MG63 (cell line): ENCODE data around the gene WDR64. TPM values are rescaled to one million over a fixed set of nuclear protein-coding genes. Genes with fewer than 3 reads are reported as not detected.
"Not testable (repeated sequence)": the region's sequence is repeated elsewhere in the genome, so short reads cannot be mapped to it uniquely, and the experiment has no call there.

Source experiments
- DNase-seq: peaks from one replicate; pipeline ENCODE4 v3.0.0-alpha.2; 2020
- H3K27me3 ChIP-seq: fragments of 250-450 bp; sonication (Bioruptor Pico); 2 replicates; pipeline ENCODE4 v1.5.1; 2020; ENCODE audit warnings: mild to moderate bottlenecking, moderate library complexity
- H3K36me3 ChIP-seq: fragments of 250-450 bp; sonication (Bioruptor Pico); 2 replicates; pipeline ENCODE4 v1.5.1; 2020; ENCODE audit warnings: mild to moderate bottlenecking, moderate library complexity
- H3K4me3 ChIP-seq: fragments of 250-450 bp; sonication (Bioruptor Pico); 2 replicates; pipeline ENCODE4 v1.5.1; 2020; ENCODE audit warnings: mild to moderate bottlenecking, moderate library complexity
- H3K9me3 ChIP-seq: fragments of 250-450 bp; sonication (Bioruptor Pico); 2 replicates; pipeline ENCODE4 v1.5.1; 2020; ENCODE audit warnings: mild to moderate bottlenecking, moderate library complexity
- total RNA-seq: library from RNA; depleted of rRNA; stranded (reverse); fragments of >200 nt; shearing (Covaris generic); gene quantifications from 2 replicates; pipeline ENCODE4 v1.2.3, GENCODE V29; 2014; ENCODE audit warnings: low replicate concordance

The WDR64 gene
- total RNA-seq, 1 experiment from 2014 or later, result not detected

DNA sequence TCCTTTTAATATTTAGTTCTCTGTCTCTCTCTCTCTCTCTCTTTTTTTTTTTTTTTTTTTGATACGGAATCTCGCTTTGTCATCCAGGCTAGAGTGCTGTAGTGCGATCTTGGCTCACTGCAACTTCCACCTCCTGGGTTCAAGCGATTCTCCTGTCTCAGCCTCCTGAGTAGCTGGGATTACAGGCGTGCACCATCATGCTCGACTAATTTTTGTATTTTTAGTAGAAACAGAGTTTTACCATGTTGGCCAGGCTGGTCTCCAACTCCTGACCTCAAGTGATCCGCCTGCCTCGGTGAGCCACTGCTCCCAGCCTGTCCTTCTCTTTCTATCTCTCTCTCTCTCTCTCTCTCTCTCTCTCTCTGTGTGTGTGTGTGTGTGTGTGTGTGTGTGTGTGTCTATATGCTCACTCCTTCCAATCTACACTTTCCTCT, 83.4 kb downstream of the WDR64 start:
- H3K4me3 ChIP-seq, H3K9me3 ChIP-seq, H3K36me3 ChIP-seq: not testable (repeated sequence)

DNA sequence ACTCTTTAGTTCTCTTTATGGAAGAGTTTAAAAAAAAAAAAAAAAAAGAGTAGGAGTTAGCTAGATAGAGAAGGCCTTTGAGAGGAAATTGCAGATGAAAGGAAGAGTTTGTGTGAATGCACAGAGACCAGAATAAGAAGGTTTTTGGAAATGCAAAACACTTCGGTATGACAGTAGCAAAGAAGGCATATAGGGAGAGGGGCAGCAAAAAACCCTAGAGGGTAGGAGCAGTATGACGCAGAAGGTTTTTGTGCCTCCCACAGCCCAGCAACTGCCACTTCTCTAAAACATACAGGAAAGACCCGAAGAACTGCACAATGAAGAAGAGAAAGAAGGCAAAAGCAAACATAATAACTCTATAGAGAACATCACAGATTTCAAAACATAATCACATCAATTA, 84.3 kb downstream of the WDR64 start:
- DNase-seq, result no peak
- H3K9me3 ChIP-seq, result no peaks in the 10 kb centered on the region
- no peak overlapping the region for H3K4me3 ChIP-seq
- no peaks in the 10 kb centered on the region for H3K36me3 ChIP-seq
- H3K27me3 ChIP-seq, result peaks cover 17% of the 10 kb centered on the region

More for the DNA sequence above, 83.4 kb downstream of the WDR64 start:
- H3K27me3 ChIP-seq, result peaks cover 17% of the 10 kb centered on the region
- DNase-seq, result not testable (repeated sequence)

DNA sequence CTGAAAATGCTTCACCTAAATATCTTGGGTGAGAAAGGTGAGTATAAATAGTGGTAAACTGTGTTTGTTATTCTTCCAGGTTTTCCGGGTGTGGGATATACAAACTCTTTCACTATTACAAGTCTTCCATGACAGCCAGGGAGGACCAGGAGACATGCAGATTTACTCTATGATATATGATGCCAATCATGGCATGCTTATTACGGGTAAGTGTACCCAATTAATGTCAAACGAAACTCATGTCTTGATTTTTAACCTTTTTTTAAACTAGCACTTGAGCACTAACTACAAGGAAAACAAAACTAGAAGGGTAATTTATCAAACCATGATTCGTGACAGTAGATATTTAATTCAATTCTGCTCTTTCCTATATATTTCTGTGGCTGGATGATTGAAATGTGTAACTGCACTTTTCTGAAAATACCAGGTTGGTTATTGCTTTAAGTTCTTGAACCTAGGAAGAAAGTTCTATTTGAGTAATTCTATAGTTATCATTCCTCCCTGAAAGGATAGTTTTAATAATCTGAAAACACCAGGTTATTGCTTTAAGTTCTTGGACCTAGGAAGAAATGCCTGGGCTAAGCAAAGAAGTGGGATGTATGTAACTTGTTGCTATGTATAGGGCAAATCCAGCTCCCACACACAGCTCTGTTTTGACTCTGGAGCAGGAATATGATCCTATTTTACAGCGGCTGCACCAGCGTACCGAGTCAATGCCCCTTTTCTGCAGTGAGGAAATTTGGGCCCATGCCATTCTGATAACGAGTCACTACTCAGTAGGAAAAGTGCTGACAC, 86.4 kb downstream of the WDR64 start:
- peaks cover 12% of the 10 kb centered on the region for H3K27me3 ChIP-seq
- no peak for DNase-seq
- H3K36me3 ChIP-seq, result no peaks in the 10 kb centered on the region
- H3K4me3 ChIP-seq, result no peak overlapping the region
- H3K9me3 ChIP-seq, result no peaks in the 10 kb centered on the region

DNA sequence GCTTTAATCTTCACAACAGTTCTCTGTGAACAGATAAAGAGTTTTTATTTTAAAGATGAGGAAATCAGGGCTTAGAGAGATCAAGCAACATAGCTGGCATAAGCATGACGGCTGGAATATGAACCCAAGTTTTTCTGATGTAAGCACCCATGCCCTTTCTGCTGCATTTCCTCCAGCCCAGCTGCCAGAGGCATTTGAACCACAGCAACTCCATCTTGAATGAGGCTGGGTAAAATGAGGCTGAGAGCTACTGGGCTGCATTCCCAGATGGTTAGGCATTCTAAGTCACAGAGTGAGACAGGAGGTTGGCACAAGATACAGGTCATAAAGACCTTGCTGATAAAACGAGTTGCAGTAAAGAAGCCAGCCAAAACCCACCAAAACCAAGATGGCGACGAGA, 90.0 kb downstream of the WDR64 start:
- no peaks in the 10 kb centered on the region for H3K9me3 ChIP-seq

GRCh38 chr1:241744591-241744990, 92.5 kb downstream of the WDR64 start:
- H3K36me3 ChIP-seq, result no peaks in the 10 kb centered on the region
- no peaks in the 10 kb centered on the region for H3K27me3 ChIP-seq
- no peaks in the 10 kb centered on the region; the same call in 1 of the 2 replicates for H3K9me3 ChIP-seq
- no peak overlapping the region for H3K4me3 ChIP-seq
- DNase-seq, result no peak

More for the DNA sequence above, 90.0 kb downstream of the WDR64 start:
- no peak overlapping the region for H3K4me3 ChIP-seq
- H3K36me3 ChIP-seq, result no peaks in the 10 kb centered on the region
- no peak for DNase-seq
- peaks cover 5% of the 10 kb centered on the region; the same call in 1 of the 2 replicates for H3K27me3 ChIP-seq

DNA sequence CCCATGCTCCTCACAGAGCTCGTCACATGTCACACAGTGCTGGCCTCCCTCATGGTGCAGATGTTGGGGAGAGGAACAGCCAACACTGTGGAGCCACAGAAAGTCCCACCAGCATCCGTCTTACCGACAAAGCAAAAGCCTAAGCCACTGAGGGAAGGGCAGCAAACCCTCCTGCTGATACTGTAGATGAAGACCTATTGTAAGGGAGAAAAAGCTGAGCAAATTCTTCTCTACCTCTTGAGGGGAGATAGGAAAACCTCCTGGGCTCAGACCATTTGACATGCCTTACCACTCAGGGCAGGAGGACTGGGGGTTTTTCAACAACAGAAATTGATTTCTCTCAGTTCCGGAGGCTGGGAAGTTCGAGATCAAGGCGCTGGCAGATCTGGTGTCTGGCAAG, 95.9 kb downstream of the WDR64 start:
- no peak for DNase-seq
- Histone ChIP-seq H3K27me3 (no peaks in the 10 kb centered on the region), H3K4me3 (no peak overlapping the region), H3K36me3 (no peaks in the 10 kb centered on the region), H3K9me3 (no peaks in the 10 kb centered on the region; the same call in 1 of the 2 replicates)

DNA sequence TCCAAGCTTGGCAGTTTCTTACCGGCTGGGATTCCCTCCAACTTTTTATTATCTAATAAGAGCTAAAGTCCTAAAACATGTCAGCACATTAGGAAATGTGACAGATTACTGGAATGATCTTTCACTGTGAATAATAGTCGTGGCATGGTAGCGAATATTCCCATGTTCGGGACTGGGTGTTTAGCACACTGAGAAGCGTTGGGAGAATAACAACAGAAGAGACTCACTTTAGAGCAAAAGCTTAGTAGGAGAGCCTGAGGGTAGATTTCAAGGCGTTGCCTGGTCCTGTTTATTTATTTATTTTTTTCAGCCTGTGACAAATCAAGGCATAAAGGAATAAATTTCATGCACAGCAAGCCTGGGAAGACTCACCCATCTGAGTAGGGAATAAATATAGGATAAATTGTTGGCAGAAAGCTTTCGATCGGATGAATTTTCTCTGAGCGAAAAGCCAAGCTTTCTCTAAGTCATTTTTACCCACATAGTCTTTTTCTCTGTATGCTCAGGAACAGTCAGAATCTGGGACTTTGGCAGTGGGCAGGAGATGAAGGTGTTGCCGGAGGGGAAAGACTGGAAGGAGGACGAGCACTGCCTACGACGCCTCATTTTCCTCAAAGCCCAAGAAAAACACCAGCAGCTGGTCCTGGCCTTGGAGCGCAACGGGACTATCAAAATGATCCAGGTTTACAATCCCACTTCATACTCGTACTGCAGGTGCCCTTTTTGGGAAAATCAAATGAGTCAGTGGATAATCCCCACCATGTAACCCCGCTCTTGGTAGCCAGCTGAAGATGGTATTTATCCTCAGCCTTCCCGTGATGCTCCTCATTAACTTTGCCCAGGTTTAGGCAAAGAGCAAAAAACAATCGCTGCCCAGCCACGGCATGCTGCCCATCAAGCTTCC, 97.2 kb downstream of the WDR64 start:
- Histone ChIP-seq H3K27me3 (no peaks in the 10 kb centered on the region), H3K9me3 (no peaks in the 10 kb centered on the region; the same call in 1 of the 2 replicates), H3K4me3 (peak overlapping the region; percentile 41), H3K36me3 (no peaks in the 10 kb centered on the region)
- DNase-seq, result peak; percentile 18

- Histone ChIP-seq H3K36me3 (no peaks in the 10 kb centered on the region), H3K4me3 (no peak overlapping the region; the same call in 1 of the 2 replicates)
- DNase-seq, result no peak
Measured at GRCh38 chr1:241749945-241750695, 98.0 kb downstream of the WDR64 start.

DNA sequence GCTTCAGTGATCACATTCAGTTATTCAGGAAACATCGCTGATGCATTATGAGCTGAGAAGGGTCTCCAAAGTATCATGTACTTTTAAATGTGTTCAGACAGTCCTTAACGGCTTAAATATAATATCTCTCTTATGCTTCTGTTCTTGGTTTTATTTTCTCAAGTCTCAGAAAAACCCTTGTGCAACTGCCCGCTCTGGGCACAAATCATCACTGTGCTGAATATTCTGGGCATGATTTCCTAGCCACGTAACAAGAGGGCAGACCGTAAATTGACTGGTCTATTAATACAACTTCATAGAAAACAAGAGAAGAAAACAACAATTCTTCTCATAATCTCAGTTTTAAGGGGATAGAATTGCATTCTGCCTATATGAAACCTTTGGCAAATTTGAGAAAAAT, 99.4 kb downstream of the WDR64 start:
- no peak for DNase-seq
- no peak overlapping the region for H3K4me3 ChIP-seq
- no peaks in the 10 kb centered on the region for H3K36me3 ChIP-seq

More at GRCh38 chr1:241749945-241750695, 98.0 kb downstream of the WDR64 start:
- H3K9me3 ChIP-seq, result no peaks in the 10 kb centered on the region; the same call in 1 of the 2 replicates
- no peaks in the 10 kb centered on the region for H3K27me3 ChIP-seq

DNA sequence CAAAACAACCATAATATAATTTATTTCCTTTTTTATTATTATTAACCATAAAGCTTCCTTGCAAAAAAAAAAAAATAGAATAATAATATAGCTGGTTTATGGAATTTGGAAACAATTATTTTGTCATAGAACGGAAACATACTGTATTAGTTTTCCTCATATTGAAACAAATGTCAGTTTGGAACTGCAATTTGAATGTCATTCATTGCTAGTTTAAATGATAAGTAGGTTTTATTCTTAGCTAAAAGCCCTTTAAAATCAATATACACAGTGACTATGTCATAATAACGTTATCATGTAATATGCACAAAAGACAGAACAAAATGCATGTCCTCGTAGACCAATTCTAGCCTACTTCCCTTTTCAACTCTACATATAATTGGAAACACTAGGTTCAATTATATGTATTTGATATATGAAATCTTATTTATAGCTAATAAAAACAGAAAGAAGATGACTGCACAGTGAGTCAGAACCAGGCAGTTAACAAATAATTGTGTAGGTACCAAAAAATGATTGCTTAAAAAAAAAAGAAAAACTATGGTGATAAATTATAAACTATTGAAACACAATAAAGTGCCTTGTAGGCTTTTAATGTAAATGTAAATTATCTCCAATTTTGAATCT, 110.7 kb downstream of the WDR64 start:
- no peak for DNase-seq

More for the DNA sequence above, 99.4 kb downstream of the WDR64 start:
- H3K9me3 ChIP-seq, result no peaks in the 10 kb centered on the region; the same call in 1 of the 2 replicates
- no peaks in the 10 kb centered on the region for H3K27me3 ChIP-seq

DNA sequence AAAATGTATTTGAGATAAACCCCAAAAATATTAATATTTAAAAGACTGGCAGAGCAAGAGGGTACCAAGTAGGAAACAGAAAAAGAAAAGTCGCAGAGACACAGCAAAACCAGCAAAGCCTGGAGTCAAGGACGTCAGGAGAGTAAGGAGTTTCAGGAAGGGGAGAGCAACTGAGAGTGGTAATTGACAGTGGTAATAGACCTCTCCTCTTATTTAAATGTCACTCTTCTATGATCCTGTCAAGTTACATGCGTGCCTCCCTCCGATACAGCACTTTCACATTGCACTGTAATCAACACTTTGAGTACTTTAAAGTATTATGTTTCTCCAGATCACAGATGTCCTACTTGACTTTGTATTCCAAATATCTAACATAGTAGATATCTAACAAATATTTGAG, 113.3 kb downstream of the WDR64 start:
- no peak for DNase-seq
- Histone ChIP-seq H3K36me3 (no peaks in the 10 kb centered on the region), H3K4me3 (no peak overlapping the region), H3K27me3 (no peaks in the 10 kb centered on the region), H3K9me3 (peaks cover 3% of the 10 kb centered on the region; the same call in 1 of the 2 replicates)

More for the DNA sequence above, 110.7 kb downstream of the WDR64 start:
- Histone ChIP-seq H3K4me3 (no peak overlapping the region), H3K9me3 (peaks cover 3% of the 10 kb centered on the region; the same call in 1 of the 2 replicates), H3K36me3 (no peaks in the 10 kb centered on the region), H3K27me3 (no peaks in the 10 kb centered on the region)

DNA sequence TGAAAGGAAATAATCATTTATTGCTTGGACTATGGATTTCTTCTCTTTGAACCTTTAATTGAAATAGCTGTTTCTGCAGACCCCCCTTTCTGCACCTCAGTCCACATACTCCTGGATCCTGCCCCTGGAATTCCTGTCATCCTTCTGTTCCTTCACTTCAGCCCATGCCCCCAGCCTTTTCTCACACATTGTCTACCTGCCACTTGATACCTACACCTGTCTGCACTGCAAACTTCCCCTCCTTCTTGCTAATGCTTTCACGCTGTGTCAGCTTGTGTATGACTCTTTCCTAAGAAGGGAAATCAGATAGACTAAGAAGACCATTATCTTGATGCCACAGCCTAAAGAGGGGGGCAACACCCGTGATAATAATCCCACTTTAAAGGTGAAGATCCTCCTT, 115.7 kb downstream of the WDR64 start:
- no peak for DNase-seq
- H3K27me3 ChIP-seq, result no peaks in the 10 kb centered on the region
- H3K9me3 ChIP-seq, result no peaks in the 10 kb centered on the region
- no peaks in the 10 kb centered on the region for H3K36me3 ChIP-seq
- H3K4me3 ChIP-seq, result no peak overlapping the region

DNA sequence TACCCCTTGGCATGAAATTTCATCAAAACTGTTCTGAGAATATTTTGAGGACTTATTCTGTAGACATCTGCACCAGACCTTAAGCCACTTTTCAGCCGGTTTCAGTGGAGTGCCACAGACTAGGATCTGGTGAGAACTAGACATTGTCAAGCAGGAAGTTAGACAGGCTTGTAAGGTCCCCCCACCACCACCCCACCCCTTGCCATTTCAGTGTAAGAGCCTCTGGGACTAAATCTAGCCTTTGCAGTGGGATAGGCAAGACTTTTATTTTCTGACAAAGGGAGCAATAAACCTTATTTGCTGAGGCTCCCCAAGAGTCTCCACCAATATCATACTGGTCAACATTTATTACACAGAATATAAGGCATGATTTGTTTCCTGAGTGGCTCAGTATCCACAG, 118.0 kb downstream of the WDR64 start:
- no peak for DNase-seq
- no peaks in the 10 kb centered on the region for H3K9me3 ChIP-seq
- H3K36me3 ChIP-seq, result no peaks in the 10 kb centered on the region
- H3K4me3 ChIP-seq, result no peak overlapping the region
- H3K27me3 ChIP-seq, result no peaks in the 10 kb centered on the region

- H3K27me3 ChIP-seq, result no peaks in the 10 kb centered on the region
- H3K36me3 ChIP-seq, result no peaks in the 10 kb centered on the region
- DNase-seq, result no peak
- H3K9me3 ChIP-seq, result no peaks in the 10 kb centered on the region
- H3K4me3 ChIP-seq, result no peak overlapping the region
Measured at GRCh38 chr1:241771117-241771516, 119.0 kb downstream of the WDR64 start.

- no peaks in the 10 kb centered on the region for H3K27me3 ChIP-seq
- DNase-seq, result no peak
- no peak overlapping the region for H3K4me3 ChIP-seq
- no peaks in the 10 kb centered on the region for H3K9me3 ChIP-seq
- H3K36me3 ChIP-seq, result no peaks in the 10 kb centered on the region
Measured at GRCh38 chr1:241772932-241773500, 120.9 kb downstream of the WDR64 start.

DNA sequence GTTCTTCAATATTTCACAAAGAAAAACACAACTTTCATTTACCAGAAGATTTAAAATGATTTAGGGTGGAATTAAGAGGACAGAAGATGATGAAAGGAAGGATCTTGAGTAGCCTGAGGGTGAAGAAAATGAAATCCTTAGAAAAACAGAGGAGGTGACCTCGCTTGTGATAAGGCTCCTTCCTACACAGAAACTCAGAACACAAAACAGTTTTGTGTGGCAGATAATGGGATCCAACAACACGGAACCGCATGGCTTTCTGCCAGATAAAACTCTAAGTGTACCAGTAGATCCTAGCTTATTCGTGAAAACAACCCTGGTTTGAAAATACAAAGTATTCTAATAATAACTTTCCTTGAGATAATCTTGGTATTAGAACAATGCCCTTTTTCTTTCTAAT, 121.9 kb downstream of the WDR64 start:
- no peaks in the 10 kb centered on the region for H3K36me3 ChIP-seq
- no peaks in the 10 kb centered on the region for H3K9me3 ChIP-seq
- DNase-seq, result no peak
- H3K4me3 ChIP-seq, result no peak overlapping the region
- no peaks in the 10 kb centered on the region for H3K27me3 ChIP-seq
